Measurements from ENCODE around the gene CDH23. TPM values are rescaled to one million over a fixed set of nuclear protein-coding genes. Genes with fewer than 3 reads are reported as not detected.

CDH23 gene
- total and polyA plus RNA-seq, 10 of the 15 experiments (the other 5 are each of a cell fraction or from before 2014, with no cell fraction given): 0.09 to 0.40 (median 0.15) TPM; not detected in 1

- ATAC-seq (peak; percentile 39), DNase-seq (ENCODE audit: low read depth, low spot score) (no peak), FAIRE-seq (no peak)
- Histone ChIP-seq H3K27ac (ENCODE audit: control insufficient read depth, insufficient read depth) (peak overlapping the region; percentile 4; the same call in 1 of the 2 replicates), H3K27me3 (replicated peaks in 1 of 2; ENCODE audit: control insufficient read depth in 2 of 2, insufficient read depth in 2 of 2, low read length in 1 of 2) (no peaks in the 10 kb centered on the region), H3K4me1 (ENCODE audit: control insufficient read depth, insufficient read depth, low read length) (peaks cover 17% of the 10 kb centered on the region), H3K36me3 (ENCODE audit: control insufficient read depth in 2 of 2, insufficient read depth in 2 of 2, low read length in 1 of 2) (no peaks in the 10 kb centered on the region), H3K79me2 (ENCODE audit: control insufficient read depth, insufficient read depth, low read length) (no peaks in the 10 kb centered on the region), H3K4me3 (no peak overlapping the region), H3K9me3 (replicated peaks; ENCODE audit: control insufficient read depth, insufficient read depth, low read length) (no peaks in the 10 kb centered on the region), H3K4me2 (ENCODE audit: control insufficient read depth, insufficient read depth) (peak overlapping the region; percentile 21; the same call in 1 of the 2 replicates), H3K9ac (ENCODE audit: control insufficient read depth, insufficient read depth, low read length) (no peak overlapping the region; the same call in 1 of the 2 replicates), H2AFZ (ENCODE audit: control insufficient read depth, low read depth, low read length) (peak overlapping the region; percentile 73), H4K20me1 (ENCODE audit: control insufficient read depth, insufficient read depth) (no peaks in the 10 kb centered on the region)
- BruUV-seq (replicated peaks): no TSS peak
- ChIA-PET SMC1A (ENCODE audit: uncharacterized antibody, unreplicated experiment) (no interaction called here), RAD21 (ENCODE audit: unreplicated experiment) (interaction anchor here (0.6 kb wide), 1 partner anchor 25 kb away, joined by 3 read pairs; no protein-coding TSS in a partner anchor), CTCF (interaction anchor here (1.0 kb wide), 1 partner anchor 160 kb away, joined by 3 read pairs; no protein-coding TSS in a partner anchor), POLR2A (no interaction called here)
- intact Hi-C loops (cut with micrococcal nuclease; ENCODE audit: unreplicated experiment): no loop called here
- TF ChIP-seq POLR2A (IDR thresholded peaks at IDR 0.05; ENCODE audit: low read depth, low read length) (peak; percentile 40; the same call in 1 of the 2 replicates), BMI1 (IDR thresholded peaks at IDR 0.05; ENCODE audit: borderline replicate concordance) (no peak)
- WGBS (ENCODE audit: insufficient coverage, insufficient replicate concordance, low lambda C conversion rate, missing lambda C conversion rate): 42% methylated on average over 15 of the region's 16 CpGs
- in situ Hi-C loops (cut with MboI): no loop called here
Observed at GRCh38 chr10:71735709-71736569, 339.2 kb downstream of the CDH23 start.

- H3K4me3 ChIP-seq: no peak overlapping the region
- H3K36me3 ChIP-seq (ENCODE audit: control insufficient read depth in 2 of 2, insufficient read depth in 2 of 2, low read length in 1 of 2): no peaks in the 10 kb centered on the region
- ChIA-PET CTCF (interaction anchor here (1.3 kb wide), 1 partner anchor 28 kb away, joined by 4 read pairs; no protein-coding TSS in a partner anchor), SMC1A (ENCODE audit: uncharacterized antibody, unreplicated experiment) (no interaction called here), RAD21 (ENCODE audit: unreplicated experiment) (no interaction called here), POLR2A (no interaction called here)
- no peaks in the 10 kb centered on the region for H4K20me1 ChIP-seq (ENCODE audit: control insufficient read depth, insufficient read depth)
- no peaks in the 10 kb centered on the region for H3K9me3 ChIP-seq (replicated peaks; ENCODE audit: control insufficient read depth, insufficient read depth, low read length)
- ATAC-seq: no peak
- peak overlapping the region; percentile 73; the same call in 1 of the 2 replicates for H2AFZ ChIP-seq (ENCODE audit: control insufficient read depth, low read depth, low read length)
- H3K4me2 ChIP-seq (ENCODE audit: control insufficient read depth, insufficient read depth): no peak overlapping the region
- H3K27me3 ChIP-seq (replicated peaks in 1 of 2; ENCODE audit: control insufficient read depth in 2 of 2, insufficient read depth in 2 of 2, low read length in 1 of 2): no peaks in the 10 kb centered on the region
- H3K9ac ChIP-seq (ENCODE audit: control insufficient read depth, insufficient read depth, low read length): no peak overlapping the region
- peak overlapping the region; percentile 4; the same call in 1 of the 2 replicates for H3K27ac ChIP-seq (ENCODE audit: control insufficient read depth, insufficient read depth)
- H3K79me2 ChIP-seq (ENCODE audit: control insufficient read depth, insufficient read depth, low read length): no peaks in the 10 kb centered on the region
- no peak for DNase-seq (ENCODE audit: low read depth, low spot score)
- TF ChIP-seq SIN3A (IDR thresholded peaks at IDR 0.05; ENCODE audit: low read depth, low read length): no peak
- no peak for TF ChIP-seq SIX5 (IDR thresholded peaks at IDR 0.05; ENCODE audit: low read depth, low read length, severe bottlenecking)
- no peak for TF ChIP-seq KLF5 (IDR thresholded peaks at IDR 0.05; ENCODE audit: partially characterized antibody)
- TF ChIP-seq ZBTB33 (IDR thresholded peaks at IDR 0.05): no peak
- no peak for TF ChIP-seq IKZF2 (IDR thresholded peaks at IDR 0.05)
- no peak for TF ChIP-seq MYC (IDR thresholded peaks at IDR 0.05; ENCODE audit: insufficient read depth, insufficient read length, insufficient replicate concordance, low read length, severe bottlenecking)
- TF ChIP-seq CREM (IDR thresholded peaks at IDR 0.05; ENCODE audit: low read depth): no peak
- no peak for TF ChIP-seq SUZ12 (IDR thresholded peaks at IDR 0.05; ENCODE audit: unreplicated experiment)
- no peak for TF ChIP-seq SMC3 (IDR thresholded peaks at IDR 0.05; ENCODE audit: borderline replicate concordance, low read length)
- TF ChIP-seq ZNF24 (IDR thresholded peaks at IDR 0.05): no peak
- no peak for FAIRE-seq
- in situ Hi-C loops (cut with MboI): no loop called here
- WGBS (ENCODE audit: insufficient coverage, insufficient replicate concordance, low lambda C conversion rate, missing lambda C conversion rate): 98% methylated on average over 2 of the region's 2 CpGs
- H3K4me1 ChIP-seq (ENCODE audit: control insufficient read depth, insufficient read depth, low read length): peaks cover 17% of the 10 kb centered on the region
- no TSS peak for BruUV-seq (replicated peaks)
- intact Hi-C loops (cut with micrococcal nuclease; ENCODE audit: unreplicated experiment): no loop called here
Observed at GRCh38 chr10:71736570-71736952, 339.8 kb downstream of the CDH23 start.

Measured in GM12878 (cell line).